ENCODE results near the gene LARP6. TPM values are rescaled to one million over a fixed set of nuclear protein-coding genes. Genes with fewer than 3 reads are reported as not detected.

Gene LARP6
- total RNA-seq, 1 donor from 2014 or later: 101 TPM

DNA sequence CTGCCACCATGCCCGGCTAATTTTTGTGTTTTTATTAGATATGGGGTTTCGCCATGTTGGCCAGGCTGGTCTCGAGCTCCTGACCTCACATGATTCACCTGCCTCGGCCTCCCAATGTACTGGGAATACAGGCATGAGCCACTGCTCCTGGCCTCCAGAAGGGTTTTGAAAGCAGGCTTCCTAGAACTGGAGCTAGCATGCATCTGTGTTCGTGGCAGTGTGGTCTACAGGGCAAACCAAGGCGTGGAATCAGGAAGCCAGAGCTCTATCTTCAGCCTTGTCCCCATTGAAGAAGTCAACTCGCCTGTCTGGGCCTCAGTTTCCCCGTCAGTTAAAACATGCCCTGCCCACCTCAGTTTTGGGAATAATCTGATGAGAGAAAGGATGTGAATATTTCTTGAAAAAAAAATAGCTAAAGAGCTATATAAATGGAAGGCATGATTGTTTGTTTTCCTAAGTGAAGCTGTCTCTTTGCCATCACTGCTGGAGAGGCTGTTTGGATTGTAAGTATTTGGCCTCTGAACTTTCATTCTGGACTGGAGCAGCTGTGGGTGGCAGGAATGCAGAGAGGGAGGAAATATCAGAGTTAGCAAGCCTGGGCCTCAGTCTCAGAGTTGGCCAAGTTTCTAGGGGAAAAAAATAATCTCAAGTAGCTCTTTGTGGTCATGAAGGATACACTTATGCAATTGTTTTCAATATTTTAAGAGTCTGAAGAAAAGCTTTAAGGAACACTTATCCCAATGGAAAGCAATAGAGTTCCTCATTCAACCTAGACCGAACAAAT, 54.1 kb downstream of the LARP6 start:
- H3K27me3 ChIP-seq (ENCODE audit: control insufficient read depth, insufficient read depth, low read length): no peaks in the 10 kb centered on the region
- TF ChIP-seq CTCF (IDR thresholded peaks at IDR 0.05; ENCODE audit: insufficient read depth, low read length, poor library complexity, severe bottlenecking): no peak
- DNase-seq (ENCODE audit: low read depth): no peak
- no peak overlapping the region for H3K4me3 ChIP-seq (ENCODE audit: low read depth, low read length)
- no peaks in the 10 kb centered on the region for H3K36me3 ChIP-seq (ENCODE audit: control insufficient read depth, insufficient read depth, low read length)

- no peaks in the 10 kb centered on the region for H3K36me3 ChIP-seq (ENCODE audit: control insufficient read depth, insufficient read depth, low read length)
- no peak overlapping the region for H3K4me3 ChIP-seq (ENCODE audit: low read depth, low read length)
- H3K27me3 ChIP-seq (ENCODE audit: control insufficient read depth, insufficient read depth, low read length): no peaks in the 10 kb centered on the region
- no peak for DNase-seq (ENCODE audit: low read depth)
- TF ChIP-seq CTCF (IDR thresholded peaks at IDR 0.05; ENCODE audit: insufficient read depth, low read length, poor library complexity, severe bottlenecking): no peak
These were observed 56.5 kb downstream of the LARP6 start for GRCh38 chr15:70797464-70797863.

GRCh38 chr15:70796516-70797310, 57.2 kb downstream of the LARP6 start:
- DNase-seq (ENCODE audit: low read depth): no peak
- no peak for TF ChIP-seq CTCF (IDR thresholded peaks at IDR 0.05; ENCODE audit: insufficient read depth, low read length, poor library complexity, severe bottlenecking)
- Histone ChIP-seq H3K27me3 (ENCODE audit: control insufficient read depth, insufficient read depth, low read length) (no peaks in the 10 kb centered on the region), H3K36me3 (ENCODE audit: control insufficient read depth, insufficient read depth, low read length) (no peaks in the 10 kb centered on the region), H3K4me3 (ENCODE audit: low read depth, low read length) (no peak overlapping the region)

DNA sequence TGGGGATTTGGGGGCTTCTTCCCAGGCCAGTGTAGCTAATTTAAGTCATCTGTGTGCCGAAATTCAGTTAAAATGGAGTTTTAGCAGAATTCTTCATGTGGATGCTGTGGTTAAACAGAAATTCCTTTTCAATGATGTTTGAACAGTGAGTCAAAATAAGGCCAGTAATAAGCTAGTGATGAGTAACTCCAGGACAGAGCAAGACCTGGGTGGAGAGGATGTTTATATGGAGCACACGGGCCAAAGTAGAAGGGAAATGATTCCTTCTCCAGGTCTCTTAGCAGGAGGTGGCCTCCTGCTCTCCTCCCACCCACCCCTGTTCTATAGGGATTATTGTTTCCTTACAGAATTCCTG, 58.7 kb downstream of the LARP6 start:
- peak; percentile 92 for DNase-seq (ENCODE audit: low read depth)
- H3K4me3 ChIP-seq (ENCODE audit: low read depth, low read length): no peak overlapping the region
- no peaks in the 10 kb centered on the region for H3K27me3 ChIP-seq (ENCODE audit: control insufficient read depth, insufficient read depth, low read length)
- no peak for TF ChIP-seq CTCF (IDR thresholded peaks at IDR 0.05; ENCODE audit: insufficient read depth, low read length, poor library complexity, severe bottlenecking)
- no peaks in the 10 kb centered on the region for H3K36me3 ChIP-seq (ENCODE audit: control insufficient read depth, insufficient read depth, low read length)

GRCh38 chr15:70794596-70795310, 59.2 kb downstream of the LARP6 start:
- no peak overlapping the region for H3K4me3 ChIP-seq (ENCODE audit: low read depth, low read length)
- no peak for DNase-seq (ENCODE audit: low read depth)
- H3K27me3 ChIP-seq (ENCODE audit: control insufficient read depth, insufficient read depth, low read length): no peaks in the 10 kb centered on the region
- TF ChIP-seq CTCF (IDR thresholded peaks at IDR 0.05; ENCODE audit: insufficient read depth, low read length, poor library complexity, severe bottlenecking): no peak
- H3K36me3 ChIP-seq (ENCODE audit: control insufficient read depth, insufficient read depth, low read length): no peaks in the 10 kb centered on the region

Data from kidney epithelial cell (primary cell).